GM18868 (cell line): ENCODE measurements around the gene GNB1.

Source experiments
- ATAC-seq: cut with Tn5 transposase; IDR thresholded peaks from one replicate; pipeline ENCODE4 v1.9.1; 2021; ENCODE audit warnings: mild to moderate bottlenecking, moderate library complexity; ENCODE audit not compliant: unreplicated experiment

The GNB1 gene

DNA sequence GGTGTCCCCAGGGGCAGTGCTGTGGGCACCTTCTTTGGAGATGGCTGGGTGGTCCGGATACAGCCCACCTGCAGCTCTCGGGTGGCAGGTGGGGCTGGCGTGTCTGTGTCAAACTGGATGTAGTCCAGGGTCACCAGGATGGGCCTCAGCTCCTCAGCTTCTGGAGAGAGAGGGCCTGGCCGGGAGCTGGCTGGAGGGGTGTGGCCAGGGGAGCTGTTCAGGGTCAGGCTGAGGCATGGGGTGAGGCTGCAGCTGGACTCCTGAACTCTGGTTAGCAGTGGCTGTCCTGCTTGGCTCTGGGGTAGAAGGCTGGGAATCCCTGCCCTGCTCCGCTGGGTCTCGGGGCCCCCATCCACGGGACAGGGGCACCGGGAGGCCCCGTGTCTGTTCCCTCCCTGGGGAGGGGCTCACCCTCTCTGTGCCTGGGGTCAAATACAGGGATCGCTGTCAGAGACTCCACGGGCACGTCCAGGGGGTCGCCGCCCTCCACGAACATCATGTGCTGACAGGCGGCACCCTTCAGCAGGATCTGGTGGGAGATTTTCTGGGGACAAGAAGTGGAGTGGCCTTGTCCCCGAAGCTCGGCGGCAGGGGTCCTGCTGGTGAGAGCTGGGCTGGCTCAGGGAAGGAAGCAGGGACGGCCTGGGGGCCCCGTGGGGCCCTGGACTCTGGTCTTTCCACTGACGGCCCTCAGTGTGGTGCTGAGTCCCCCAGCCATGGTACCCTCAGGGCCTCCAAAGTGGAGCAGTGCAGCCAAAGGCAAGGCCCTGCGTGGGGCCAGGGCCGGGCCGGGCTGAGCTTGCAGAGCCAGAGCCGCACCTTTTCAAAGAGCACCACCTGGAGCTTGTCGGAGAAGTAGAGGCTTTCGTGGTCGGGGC is 32.3 kb upstream of the GNB1 start:
- ATAC-seq, result no peak

GRCh38 chr1:1922702-1922955 is 31.7 kb upstream of the GNB1 start:
- ATAC-seq, result no peak

DNA sequence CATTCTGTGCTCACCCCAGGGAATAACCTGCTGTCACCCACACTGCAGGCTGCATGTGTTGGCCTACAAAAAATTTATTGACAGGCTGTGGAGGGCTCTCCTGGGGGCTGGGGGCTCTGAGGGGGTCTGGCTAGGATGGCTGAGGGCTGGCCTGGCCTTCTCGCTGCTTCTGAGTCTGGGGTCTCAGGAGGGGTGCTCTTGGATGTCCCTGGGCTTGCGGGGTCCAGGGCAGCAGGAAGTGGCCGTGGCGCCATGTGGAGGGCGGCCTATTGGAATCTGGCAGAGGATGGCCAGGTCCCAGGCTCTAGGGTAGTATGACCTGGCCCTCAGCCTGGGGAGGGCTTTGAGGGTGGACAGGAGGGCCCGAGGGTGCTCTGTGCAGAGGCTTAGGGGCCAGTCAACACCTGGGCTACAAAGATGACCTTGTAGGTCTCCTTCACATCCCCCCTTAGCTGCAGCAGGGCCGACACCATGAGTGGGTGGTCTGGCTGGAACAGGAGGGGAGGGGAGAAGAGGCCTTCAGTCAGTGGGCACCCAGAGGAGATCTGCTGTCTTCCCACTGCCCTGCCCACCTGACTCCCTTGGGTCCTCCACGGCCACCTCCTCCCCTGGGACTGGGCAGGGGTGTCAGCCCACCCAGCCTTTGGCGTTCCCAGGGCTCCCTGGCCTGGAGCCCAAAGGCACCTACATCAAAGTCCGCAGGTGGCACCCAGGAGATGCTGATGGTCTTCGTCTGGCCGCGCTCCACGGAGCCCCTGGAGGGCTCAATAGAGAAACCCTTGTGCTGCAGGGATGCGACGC is 31.2 kb upstream of the GNB1 start:
- ATAC-seq, result no peak

DNA sequence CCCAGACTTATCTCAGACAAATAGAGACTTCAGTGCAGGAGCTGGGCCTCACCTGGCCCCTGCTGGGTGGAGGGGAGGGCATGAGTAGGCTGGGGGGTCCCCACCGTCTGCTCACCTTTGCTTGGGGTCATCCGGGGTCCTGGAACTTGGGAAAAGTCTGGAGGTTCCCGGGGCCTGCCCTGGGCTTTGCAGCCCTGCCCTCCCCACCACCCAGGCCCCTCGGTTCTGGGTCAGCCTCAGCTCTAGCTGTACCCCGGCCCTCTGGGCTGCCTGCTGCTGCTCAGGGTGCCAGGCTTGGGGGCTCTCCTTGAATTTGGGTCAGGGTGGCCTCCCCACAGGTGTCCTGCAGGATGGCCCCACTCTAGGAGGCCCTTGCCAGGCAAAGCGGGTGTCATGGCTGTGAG is 30.6 kb upstream of the GNB1 start:
- ATAC-seq, result no peak

GRCh38 chr1:1920608-1921458 is 29.9 kb upstream of the GNB1 start:
- no peak for ATAC-seq

GRCh38 chr1:1920057-1920607 is 29.2 kb upstream of the GNB1 start:
- ATAC-seq, result no peak

GRCh38 chr1:1919304-1920056 is 28.6 kb upstream of the GNB1 start:
- peak; percentile 81 for ATAC-seq

DNA sequence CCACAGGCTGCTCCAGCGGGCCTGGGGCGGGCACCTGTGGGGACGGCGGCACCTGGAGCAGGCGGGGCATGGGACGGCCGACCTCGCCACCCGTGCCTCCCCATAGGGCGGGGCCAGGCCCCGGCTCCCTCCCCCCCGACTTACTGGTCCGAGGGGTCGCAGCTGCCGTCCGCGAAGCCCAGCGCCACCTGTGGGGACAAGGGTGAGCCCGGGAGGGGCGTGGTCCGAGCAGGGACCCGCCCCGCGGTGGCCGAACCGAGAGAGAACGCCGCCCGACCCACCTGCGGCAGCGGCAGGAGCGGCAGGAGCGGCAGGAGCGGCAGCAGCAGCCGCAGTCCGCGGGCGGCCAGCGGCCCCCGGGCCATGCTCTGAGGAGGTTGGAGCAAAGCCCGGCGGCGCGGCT is 28.0 kb upstream of the GNB1 start, which contains the start of gene TMEM52:
Gene TMEM52, minus strand, starts transcription at position 379 of the 403 bp plus-strand sequence. Its CDS starts 14 bp downstream, at position 365.
- ATAC-seq, result no peak

DNA sequence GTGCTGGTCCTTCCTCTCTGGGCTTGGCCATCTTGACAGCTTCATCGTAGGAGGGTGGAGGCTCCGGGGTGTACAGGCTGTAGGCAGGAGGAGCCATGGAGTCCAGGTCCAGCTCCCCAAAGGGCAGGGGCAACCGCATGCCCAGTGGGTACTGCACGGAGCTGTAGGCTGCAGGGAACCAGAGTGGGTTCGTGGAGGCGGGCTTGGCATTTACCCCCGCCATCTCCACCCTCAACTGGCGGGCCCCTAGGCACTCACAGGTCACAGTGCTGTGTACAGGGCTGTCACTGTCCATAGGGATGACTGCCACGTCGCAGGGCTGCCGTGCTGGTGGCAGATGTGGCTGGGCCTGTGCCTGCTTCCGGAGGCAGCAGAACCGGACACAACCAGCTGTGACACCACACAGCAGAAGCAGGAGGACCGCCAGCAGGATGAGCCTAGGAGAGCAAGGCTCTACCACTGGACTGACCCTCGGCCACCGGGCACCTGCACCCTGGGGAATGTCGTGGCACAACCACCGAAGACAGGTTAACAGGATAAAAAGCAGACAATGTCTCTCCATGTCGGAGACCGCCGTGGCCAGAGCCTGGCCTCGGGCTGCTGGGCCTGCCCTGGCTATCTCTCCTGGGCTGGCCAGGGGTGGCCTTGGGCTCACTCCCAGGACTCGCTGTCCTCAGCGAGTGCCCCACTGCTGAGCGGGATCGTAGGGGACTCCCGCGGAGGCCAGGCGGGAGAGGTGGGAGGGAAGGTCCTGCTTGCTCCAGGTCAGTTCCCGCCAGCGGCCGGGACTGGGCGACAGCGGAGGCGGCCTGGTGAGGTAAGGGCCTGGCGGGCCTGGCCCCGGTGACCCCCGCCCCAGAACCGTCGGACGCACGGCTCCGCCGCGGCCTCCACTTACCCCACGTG is 27.4 kb upstream of the GNB1 start:
- ATAC-seq, result no peak

- ATAC-seq, result no peak
Observed at GRCh38 chr1:1917304-1917976, 26.6 kb upstream of the GNB1 start.

- no peak for ATAC-seq
Observed at GRCh38 chr1:1916851-1917251, 26.0 kb upstream of the GNB1 start.

GRCh38 chr1:1915911-1916840 is 25.3 kb upstream of the GNB1 start:
- ATAC-seq, result no peak

GRCh38 chr1:1914971-1915692 is 24.2 kb upstream of the GNB1 start, which contains the start of gene CALML6:
Gene CALML6 (plus strand): TSS chr1:1915260. CDS start chr1:1915281, 21 bp downstream.
- ATAC-seq, result no peak

DNA sequence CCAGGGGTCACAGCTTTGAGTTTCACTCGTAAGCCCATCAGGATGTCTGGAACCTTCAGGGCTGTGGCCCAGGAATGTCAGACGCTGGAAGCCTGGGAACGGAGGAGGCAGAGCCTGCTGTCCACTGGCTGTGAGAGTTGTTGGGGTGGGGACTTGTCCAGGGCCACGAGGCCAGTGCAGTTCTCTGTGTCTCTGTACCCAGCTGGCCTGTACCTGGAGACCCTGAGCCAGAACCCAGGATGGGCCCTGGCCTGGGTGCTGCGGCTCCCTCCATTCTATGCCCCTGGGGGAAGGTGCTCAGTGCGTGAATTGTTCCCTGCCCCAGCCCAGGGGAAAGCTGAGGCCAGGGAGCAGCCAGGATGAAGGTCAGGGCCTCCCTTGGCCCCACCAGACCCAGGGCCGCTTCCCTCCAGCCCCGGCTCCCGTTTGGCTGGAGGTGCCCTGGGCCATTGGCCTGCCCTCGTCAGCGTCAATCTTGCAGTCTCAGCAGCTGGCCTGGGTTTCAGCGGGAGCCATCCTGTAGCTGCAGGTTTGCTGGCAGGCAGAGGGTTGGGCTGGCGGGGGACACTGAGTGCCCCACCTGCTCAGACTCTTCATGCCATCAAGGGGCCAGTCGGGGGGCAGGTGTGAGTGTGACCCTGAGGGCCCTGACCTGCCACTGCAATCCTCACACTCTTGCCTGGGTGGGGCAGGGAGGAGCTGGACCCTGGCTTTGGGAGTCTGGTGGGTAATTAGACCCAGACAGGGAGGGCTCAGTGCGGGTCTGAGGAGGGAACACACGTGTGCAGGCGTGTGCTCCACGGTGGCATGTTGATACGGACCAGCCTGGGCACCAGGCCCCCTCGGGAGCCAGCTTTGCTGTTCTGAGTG is 23.4 kb upstream of the GNB1 start:
- ATAC-seq, result no peak

DNA sequence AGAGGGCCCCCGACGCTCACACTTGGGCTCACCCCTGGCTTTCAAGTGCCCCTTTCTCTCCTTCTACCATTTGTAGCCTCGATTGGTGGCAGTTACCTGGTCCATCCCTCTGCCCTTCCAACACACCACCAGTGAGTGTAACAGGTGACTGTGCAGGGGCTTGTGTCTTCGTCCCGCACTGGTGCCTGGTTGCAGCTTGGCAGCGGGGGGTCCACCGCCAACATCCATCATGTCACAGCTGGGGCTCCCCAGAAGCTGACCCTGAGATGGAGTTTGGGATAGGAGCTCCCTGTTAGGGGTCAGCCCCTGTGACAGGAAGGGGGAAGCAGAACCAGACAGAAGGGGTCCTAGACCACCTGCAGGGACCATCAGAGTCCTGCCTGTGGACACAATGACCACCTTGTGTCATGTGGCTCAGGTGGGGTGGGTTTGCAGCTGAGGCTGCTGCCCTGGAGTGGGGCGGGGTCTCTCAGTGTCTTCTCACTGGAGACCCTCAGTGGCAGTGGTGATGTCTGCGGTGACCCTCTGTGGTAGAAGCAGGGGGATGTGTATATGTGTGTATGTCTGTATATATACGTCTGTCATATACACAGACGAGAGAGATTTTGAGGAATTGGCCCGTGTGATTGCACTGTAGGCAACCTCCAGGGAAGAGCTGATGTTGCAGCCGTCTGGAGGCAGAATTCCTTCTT is 20.6 kb upstream of the GNB1 start:
- no peak for ATAC-seq
